Stimulated activated naive CD8-positive, alpha-beta T cell treated with anti-CD3 and anti-CD28 coated beads, Interleukin-15, Interleukin-2, amounts not matched to agents 100 ng/mL and 50 ng/mL, for 24 hours (primary cell): ENCODE data around the gene PCDHGB3.
"Not testable (repeated sequence)": the region's sequence is repeated elsewhere in the genome, so short reads cannot be mapped to it uniquely, and the experiment has no call there.

Experiments used
- H3K27ac Mint-ChIP-seq: one replicate; pipeline ENCODE4 v1.8.0; 2021; ENCODE audit warnings: mild to moderate bottlenecking, mixed read lengths
- H3K27me3 Mint-ChIP-seq: one replicate; pipeline ENCODE4 v1.8.0; 2021; ENCODE audit warnings: mixed read lengths
- H3K36me3 Mint-ChIP-seq: one replicate; pipeline ENCODE4 v1.8.0; 2021; ENCODE audit warnings: low read depth, mixed read lengths
- H3K4me1 Mint-ChIP-seq: one replicate; pipeline ENCODE4 v1.8.0; 2021; ENCODE audit warnings: low read depth, mixed read lengths
- H3K4me3 Mint-ChIP-seq: one replicate; pipeline ENCODE4 v1.8.0; 2021; ENCODE audit warnings: mild to moderate bottlenecking, mixed read lengths
- H3K9me3 Mint-ChIP-seq: one replicate; pipeline ENCODE4 v1.8.0; 2021; ENCODE audit warnings: mixed read lengths

The PCDHGB3 gene

GRCh38 chr5:141374627-141375026 is 4.6 kb downstream of the PCDHGB3 start:
- Mint-ChIP-seq H3K27me3 (peaks cover 77% of the 10 kb centered on the region), H3K9me3 (peaks cover 40% of the 10 kb centered on the region), H3K36me3 (peaks cover 32% of the 10 kb centered on the region), H3K4me3 (no peak overlapping the region), H3K27ac (no peak overlapping the region), H3K4me1 (no peaks in the 10 kb centered on the region)

DNA sequence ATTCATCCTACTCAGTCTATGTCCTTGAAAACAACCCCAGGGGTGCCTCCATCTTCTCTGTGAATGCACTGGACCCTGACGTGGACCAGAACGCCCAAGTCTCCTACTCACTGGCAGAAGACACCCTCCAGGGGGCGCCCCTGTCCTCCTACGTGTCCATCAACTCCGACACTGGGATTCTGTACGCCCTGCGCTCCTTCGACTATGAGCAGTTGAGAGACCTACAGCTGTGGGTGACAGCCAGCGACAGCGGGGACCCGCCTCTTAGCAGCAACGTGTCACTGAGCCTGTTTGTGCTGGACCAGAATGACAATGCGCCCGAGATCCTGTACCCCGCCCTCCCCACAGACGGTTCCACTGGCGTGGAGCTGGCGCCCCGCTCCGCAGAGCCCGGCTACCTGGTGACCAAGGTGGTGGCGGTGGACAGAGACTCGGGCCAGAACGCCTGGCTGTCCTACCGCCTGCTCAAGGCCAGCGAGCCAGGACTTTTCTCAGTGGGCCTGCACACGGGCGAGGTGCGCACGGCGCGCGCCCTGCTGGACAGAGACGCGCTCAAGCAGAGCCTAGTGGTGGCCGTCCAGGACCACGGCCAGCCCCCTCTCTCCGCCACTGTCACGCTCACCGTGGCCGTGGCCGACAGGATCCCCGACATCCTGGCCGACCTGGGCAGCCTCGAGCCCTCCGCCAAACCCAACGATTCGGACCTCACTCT is 5.6 kb downstream of the PCDHGB3 start:
- H3K4me1 Mint-ChIP-seq, H3K4me3 Mint-ChIP-seq, H3K27ac Mint-ChIP-seq: not testable (repeated sequence)
- H3K36me3 Mint-ChIP-seq, result peaks cover 32% of the 10 kb centered on the region
- H3K9me3 Mint-ChIP-seq, result peaks cover 39% of the 10 kb centered on the region
- peaks cover 75% of the 10 kb centered on the region for H3K27me3 Mint-ChIP-seq

DNA sequence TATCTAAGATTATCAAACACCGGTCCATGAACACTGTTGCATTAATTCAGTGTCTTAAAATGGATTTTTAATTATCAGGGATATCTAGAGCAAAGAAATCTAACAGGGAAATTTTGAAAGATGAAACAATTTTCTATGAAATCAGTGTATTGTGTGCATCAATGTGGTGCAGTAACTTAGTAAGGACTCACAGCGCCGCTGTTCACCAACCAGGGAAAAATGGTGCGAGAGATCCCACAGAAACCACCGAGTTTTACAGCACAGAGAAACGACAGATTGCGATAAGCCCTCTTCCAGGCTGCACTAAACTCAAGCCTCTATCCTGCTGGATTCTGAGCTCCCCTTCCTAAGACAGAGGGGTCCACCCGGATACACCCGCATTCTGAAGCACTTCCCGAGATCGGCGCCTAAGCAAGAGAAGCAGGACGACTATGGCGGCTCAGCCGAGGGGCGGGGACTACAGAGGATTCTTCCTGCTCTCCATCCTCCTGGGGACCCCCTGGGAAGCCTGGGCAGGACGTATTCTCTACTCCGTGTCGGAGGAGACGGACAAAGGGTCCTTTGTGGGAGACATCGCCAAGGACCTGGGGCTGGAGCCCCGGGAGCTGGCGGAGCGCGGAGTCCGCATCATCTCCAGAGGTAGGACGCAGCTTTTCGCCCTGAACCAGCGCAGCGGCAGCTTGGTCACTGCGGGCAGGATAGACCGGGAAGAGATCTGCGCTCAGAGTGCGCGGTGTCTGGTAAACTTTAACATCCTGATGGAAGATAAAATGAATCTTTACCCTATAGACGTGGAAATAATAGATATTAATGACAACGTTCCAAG is 12.6 kb downstream of the PCDHGB3 start, which contains the start of gene PCDHGA7:
PCDHGA7 (plus strand) TSS at position 274 of the 826 bp plus-strand sequence; CDS start at position 432, 158 bp downstream.
- Mint-ChIP-seq H3K27ac (no peak within 1 kb of the TSS), H3K27me3 (peaks cover 80% of the 10 kb centered on the region), H3K4me3 (peak within 1 kb of the TSS; percentile 48), H3K4me1 (no peaks in the 10 kb centered on the region), H3K9me3 (peaks cover 32% of the 10 kb centered on the region), H3K36me3 (peaks cover 12% of the 10 kb centered on the region)

DNA sequence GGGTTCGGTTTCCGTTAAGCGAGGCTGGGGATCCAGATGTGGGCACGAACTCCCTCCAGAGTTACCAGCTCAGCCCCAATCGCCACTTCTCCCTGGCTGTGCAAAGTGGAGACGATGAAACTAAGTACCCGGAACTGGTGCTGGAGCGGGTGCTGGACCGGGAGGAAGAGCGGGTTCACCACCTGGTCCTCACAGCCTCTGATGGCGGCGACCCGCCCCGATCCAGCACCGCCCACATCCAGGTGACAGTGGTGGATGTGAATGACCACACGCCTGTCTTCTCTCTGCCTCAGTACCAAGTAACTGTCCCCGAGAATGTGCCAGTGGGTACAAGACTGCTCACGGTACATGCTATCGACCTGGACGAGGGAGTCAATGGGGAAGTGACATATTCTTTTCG is 13.3 kb downstream of the PCDHGB3 start:
- Mint-ChIP-seq H3K27me3 (peaks cover 82% of the 10 kb centered on the region), H3K9me3 (peaks cover 34% of the 10 kb centered on the region), H3K36me3 (peaks cover 14% of the 10 kb centered on the region), H3K4me3 (no peak overlapping the region), H3K4me1 (no peaks in the 10 kb centered on the region), H3K27ac (no peak overlapping the region)

- H3K36me3 Mint-ChIP-seq, result peaks cover 23% of the 10 kb centered on the region
- no peak overlapping the region for H3K4me3 Mint-ChIP-seq
- H3K9me3 Mint-ChIP-seq, result peaks cover 38% of the 10 kb centered on the region
- H3K4me1 Mint-ChIP-seq, result no peaks in the 10 kb centered on the region
- no peak overlapping the region for H3K27ac Mint-ChIP-seq
- H3K27me3 Mint-ChIP-seq, result peaks cover 81% of the 10 kb centered on the region
Observed at GRCh38 chr5:141384471-141385267, 14.6 kb downstream of the PCDHGB3 start.

- H3K9me3 Mint-ChIP-seq, result peaks cover 50% of the 10 kb centered on the region
- not testable (repeated sequence) for H3K4me3 Mint-ChIP-seq, H3K4me1 Mint-ChIP-seq, H3K27ac Mint-ChIP-seq
- H3K27me3 Mint-ChIP-seq, result peaks cover 82% of the 10 kb centered on the region
- peaks cover 27% of the 10 kb centered on the region for H3K36me3 Mint-ChIP-seq
Observed at GRCh38 chr5:141387557-141388311, 17.7 kb downstream of the PCDHGB3 start, which contains the start of gene PCDHGB4. TSS of gene PCDHGB4 (plus strand) at chr5:141387698. CDS start at chr5:141387885, 187 bp downstream.

GRCh38 chr5:141388661-141389060 is 18.6 kb downstream of the PCDHGB3 start:
- H3K4me3 Mint-ChIP-seq, result no peak overlapping the region
- peaks cover 27% of the 10 kb centered on the region for H3K36me3 Mint-ChIP-seq
- peaks cover 80% of the 10 kb centered on the region for H3K27me3 Mint-ChIP-seq
- H3K9me3 Mint-ChIP-seq, result peaks cover 51% of the 10 kb centered on the region
- no peak overlapping the region for H3K27ac Mint-ChIP-seq
- no peaks in the 10 kb centered on the region for H3K4me1 Mint-ChIP-seq

DNA sequence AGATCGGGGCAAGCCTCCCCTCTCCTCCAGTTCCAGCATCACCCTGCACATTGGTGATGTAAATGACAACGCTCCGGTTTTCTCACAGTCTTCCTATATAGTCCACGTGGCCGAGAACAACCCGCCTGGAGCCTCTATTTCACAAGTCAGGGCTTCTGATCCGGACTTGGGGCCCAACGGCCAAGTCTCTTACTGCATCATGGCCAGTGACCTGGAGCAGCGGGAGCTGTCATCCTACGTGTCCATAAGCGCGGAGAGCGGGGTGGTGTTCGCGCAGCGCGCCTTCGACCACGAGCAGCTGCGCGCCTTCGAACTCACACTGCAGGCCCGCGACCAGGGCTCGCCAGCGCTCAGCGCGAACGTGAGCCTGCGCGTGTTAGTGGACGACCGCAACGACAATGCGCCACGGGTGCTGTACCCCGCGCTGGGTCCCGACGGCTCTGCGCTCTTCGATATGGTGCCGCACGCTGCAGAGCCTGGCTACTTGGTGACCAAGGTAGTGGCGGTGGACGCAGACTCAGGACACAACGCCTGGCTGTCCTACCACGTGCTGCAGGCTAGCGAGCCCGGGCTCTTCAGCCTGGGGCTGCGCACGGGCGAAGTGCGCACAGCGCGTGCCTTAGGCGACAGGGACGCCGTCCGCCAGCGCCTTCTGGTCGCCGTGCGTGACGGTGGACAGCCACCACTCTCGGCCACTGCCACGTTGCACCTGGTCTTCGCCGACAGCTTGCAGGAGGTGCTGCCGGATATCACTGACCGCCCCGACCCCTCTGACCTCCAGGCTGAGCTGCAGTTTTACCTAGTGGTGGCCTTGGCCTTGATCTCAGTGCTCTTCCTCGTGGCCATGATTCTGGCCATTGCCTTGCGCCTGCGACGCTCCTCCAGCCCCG is 19.4 kb downstream of the PCDHGB3 start:
- Mint-ChIP-seq H3K4me1 (no peaks in the 10 kb centered on the region), H3K4me3 (no peak overlapping the region), H3K36me3 (peaks cover 28% of the 10 kb centered on the region), H3K9me3 (peaks cover 52% of the 10 kb centered on the region), H3K27me3 (peaks cover 80% of the 10 kb centered on the region), H3K27ac (no peak overlapping the region)

DNA sequence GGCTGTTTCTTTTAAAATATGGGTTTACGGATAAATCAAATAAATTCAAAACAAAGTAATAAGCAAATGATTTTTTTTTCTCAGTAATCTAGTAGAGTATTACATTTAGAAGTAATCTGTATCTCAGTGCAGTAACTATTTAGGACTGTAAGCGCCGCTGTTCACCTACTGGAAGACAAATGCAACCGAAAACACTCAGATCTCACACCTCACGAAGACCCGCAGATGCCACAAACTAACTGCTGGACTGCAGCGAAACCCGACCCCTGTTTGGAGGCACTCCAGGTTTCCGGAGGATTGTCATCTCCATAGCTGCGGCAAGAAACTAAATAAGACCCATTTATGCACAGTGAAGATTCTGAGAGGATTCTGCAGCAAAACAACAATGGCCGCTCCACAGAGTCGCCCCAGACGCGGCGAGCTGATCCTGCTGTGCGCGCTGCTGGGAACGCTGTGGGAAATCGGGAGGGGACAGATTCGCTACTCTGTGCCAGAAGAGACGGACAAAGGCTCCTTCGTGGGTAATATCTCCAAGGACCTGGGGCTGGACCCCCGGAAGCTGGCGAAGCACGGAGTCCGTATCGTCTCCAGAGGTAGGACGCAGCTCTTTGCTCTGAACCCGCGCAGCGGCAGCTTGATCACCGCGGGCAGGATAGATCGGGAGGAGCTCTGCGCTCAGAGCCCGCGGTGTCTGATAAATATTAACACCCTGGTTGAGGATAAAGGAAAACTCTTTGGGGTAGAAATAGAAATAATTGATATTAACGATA is 22.6 kb downstream of the PCDHGB3 start, which contains the start of gene PCDHGA8:
PCDHGA8 (plus strand) TSS at position 205 of the 770 bp plus-strand sequence; CDS start at position 386, 181 bp downstream.
- Mint-ChIP-seq H3K4me3 (no peak within 1 kb of the TSS), H3K27ac (no peak within 1 kb of the TSS), H3K27me3 (peaks cover 75% of the 10 kb centered on the region), H3K9me3 (peaks cover 43% of the 10 kb centered on the region), H3K4me1 (no peaks in the 10 kb centered on the region), H3K36me3 (peaks cover 24% of the 10 kb centered on the region)

GRCh38 chr5:141393267-141393666 is 23.2 kb downstream of the PCDHGB3 start:
- H3K9me3 Mint-ChIP-seq, result peaks cover 42% of the 10 kb centered on the region
- H3K27me3 Mint-ChIP-seq, result peaks cover 73% of the 10 kb centered on the region
- H3K4me1 Mint-ChIP-seq, result no peaks in the 10 kb centered on the region
- H3K27ac Mint-ChIP-seq, result no peak overlapping the region
- H3K36me3 Mint-ChIP-seq, result peaks cover 23% of the 10 kb centered on the region
- no peak overlapping the region for H3K4me3 Mint-ChIP-seq

- H3K27ac Mint-ChIP-seq, H3K4me3 Mint-ChIP-seq, H3K4me1 Mint-ChIP-seq: not testable (repeated sequence)
- Mint-ChIP-seq H3K9me3 (peaks cover 42% of the 10 kb centered on the region), H3K27me3 (peaks cover 74% of the 10 kb centered on the region), H3K36me3 (peaks cover 14% of the 10 kb centered on the region)
Observed at GRCh38 chr5:141394401-141395187, 24.6 kb downstream of the PCDHGB3 start.
